Aorta (tissue), 5 donors: ENCODE results near the gene DCTN3. TPM values are rescaled to one million over a fixed set of nuclear protein-coding genes. Genes with fewer than 3 reads are reported as not detected.

Source experiments
- ATAC-seq: fragments of 200-7000 bp; cut with Tn5 transposase; one replicate; pipeline ENCODE4 v1.9.1; 2022; ENCODE audit warnings: moderate library complexity; ENCODE audit not compliant: low FRiP score
- DNase-seq, 2 donors: peaks; one replicate each; pipeline ENCODE4 v3.0.0-alpha.2; 2020
- H3K27ac ChIP-seq, 2 donors: one replicate each; pipeline ENCODE4 v1.5.1; 2013; ENCODE audit warnings: low read length in 2 of 2, mild to moderate bottlenecking in 2 of 2, moderate library complexity in 2 of 2, control low read depth in 1 of 2, inconsistent platforms in 1 of 2, low read depth in 1 of 2
- H3K27me3 ChIP-seq, 2 donors: one replicate each; pipeline ENCODE4 v1.6.1; 2013; ENCODE audit warnings: control low read depth in 1 of 2, low read length in 1 of 2, mild to moderate bottlenecking in 1 of 2, moderate library complexity in 1 of 2; ENCODE audit not compliant: insufficient read depth in 2 of 2, control insufficient read depth in 1 of 2
- H3K36me3 ChIP-seq, 2 donors: one replicate each; pipeline ENCODE4 v1.6.1; 2013; ENCODE audit warnings: control low read depth in 1 of 2, low read length in 1 of 2, mild to moderate bottlenecking in 1 of 2; ENCODE audit not compliant: insufficient read depth in 2 of 2, control insufficient read depth in 1 of 2
- H3K4me1 ChIP-seq, 2 donors: one replicate each; pipeline ENCODE4 v1.6.1; 2013; ENCODE audit warnings: low read length in 2 of 2, control low read depth in 1 of 2, mild to moderate bottlenecking in 1 of 2, moderate library complexity in 1 of 2; ENCODE audit not compliant: insufficient read depth in 2 of 2, control insufficient read depth in 1 of 2
- H3K4me3 ChIP-seq, 2 donors: one replicate each; pipeline ENCODE4 v1.5.1; 2013; ENCODE audit warnings: low read length in 2 of 2, control low read depth in 1 of 2, mild to moderate bottlenecking in 1 of 2
- H3K9me3 ChIP-seq: one replicate; pipeline ENCODE4 v1.6.1; 2013; ENCODE audit warnings: mild to moderate bottlenecking, low read length; ENCODE audit not compliant: control insufficient read depth
- WGBS, 2 donors: extraction: QIAGEN DNeasy Blood & Tissue Kit; methylation state at CpG; one replicate each; pipeline ENCODE4 v1.1.7; 2013; 5-methylcytosine and 5-hydroxymethylcytosine counted together
- intact Hi-C, 2 donors: fragments of 100-400 bp; cut with DNase I; formaldehyde crosslinking; loops; one replicate each; pipeline versions ENCODE4 v1.14.2 to v1.15.0; 2022
- polyA plus RNA-seq, 2 donors: library from polyadenylated mRNA; stranded (reverse); fragments of 200-250 nt; gene quantifications; one replicate each; pipeline ENCODE4 v1.2.3, GENCODE V29; 2013
- total RNA-seq, 2 donors: library from RNA; stranded (reverse); fragmentation: NEBNext Ultra II Directional; extraction: Animal tissue kit (Norgen Biotek cat#: 25700); gene quantifications; one replicate each; pipeline ENCODE4 v1.2.1, GENCODE V29; 2021
- donor health status: healthy with polysubstance abuse.
- donor health status: Bipolar disorder and iron deficiency.
- donor health status: DM: no; HTN: no; CAD: no.
- donor health status: DM: no; HTN: no; CAD: no.
- donor health status: DM: yes; HTN: yes; CAD: no.

Gene DCTN3
- total and polyA plus RNA-seq, 4 donors, result 56.7 to 111 (median 83.8) TPM

DNA sequence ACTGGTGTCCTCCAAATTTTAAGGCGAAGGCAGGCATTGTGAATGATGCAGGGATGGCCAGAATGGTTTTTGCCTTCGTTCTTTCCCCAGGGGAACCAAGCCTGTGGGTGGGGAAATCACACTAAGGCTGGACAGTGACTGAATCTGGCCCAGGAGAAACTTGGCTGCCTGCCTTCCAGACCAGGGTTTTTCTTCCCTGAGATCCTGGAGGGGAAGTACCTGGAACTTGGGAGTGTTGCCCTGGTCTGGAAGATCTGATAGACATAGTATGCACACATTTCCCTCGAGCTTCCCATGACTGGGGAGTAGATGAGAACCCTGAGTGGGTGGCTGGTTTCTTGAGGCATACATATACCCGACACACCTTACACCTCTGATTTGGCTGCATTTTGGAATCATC is 31.0 kb upstream of the DCTN3 start:
- ATAC-seq, result no peak
- Histone ChIP-seq H3K27ac (peak overlapping the region; percentile 70 to 72), H3K9me3 (no peaks in the 10 kb centered on the region), H3K27me3 (no peaks in the 10 kb centered on the region), H3K4me3 (no peak overlapping the region), H3K36me3 (no peaks in the 10 kb centered on the region), H3K4me1 (peaks cover 0 to 2% of the 10 kb centered on the region in 2 donors)
- no peak for DNase-seq
- intact Hi-C loops, result loop anchor here (5.0 to 10.0 kb wide), 2 partner anchors 51 to 333 kb away; partner anchors contain the start of gene DNAJB5 (in 1 of the 2)
- 14 to 15% methylated on average over 4 of the region's 4 CpGs for WGBS, 2 donors

DNA sequence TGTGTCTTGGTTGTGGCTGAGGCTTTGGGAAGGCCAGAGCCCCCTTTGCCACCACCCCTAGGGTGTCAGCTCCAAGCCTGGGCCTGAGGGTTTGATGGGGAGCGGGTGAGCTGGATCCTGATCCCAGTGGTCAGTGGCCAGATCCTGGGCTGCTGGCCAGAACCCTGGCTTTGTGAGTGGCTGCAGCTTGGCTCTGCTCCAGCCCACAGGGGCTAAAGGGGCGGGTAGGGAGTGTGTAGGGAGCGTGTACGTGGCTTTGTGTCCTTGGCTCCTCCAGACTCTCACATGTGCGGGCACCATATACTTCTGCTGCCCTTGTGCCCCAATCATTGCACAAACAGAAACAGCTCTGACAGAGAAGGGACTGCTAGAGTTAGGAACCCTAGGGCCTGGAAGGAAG is 30.5 kb upstream of the DCTN3 start:
- Histone ChIP-seq H3K27me3 (no peaks in the 10 kb centered on the region), H3K4me1 (peaks cover 0 to 2% of the 10 kb centered on the region in 2 donors), H3K27ac (peak overlapping the region in 1 of 2 donors; percentile 70), H3K36me3 (no peaks in the 10 kb centered on the region), H3K9me3 (no peaks in the 10 kb centered on the region), H3K4me3 (no peak overlapping the region)
- no peak for ATAC-seq
- WGBS, 2 donors, result 24 to 26% methylated on average over 5 of the region's 5 CpGs
- intact Hi-C loops, result loop anchor here (5.0 to 10.0 kb wide), 2 partner anchors 51 to 334 kb away; partner anchors contain the start of gene DNAJB5 (in 1 of the 2)
- no peak for DNase-seq

DNA sequence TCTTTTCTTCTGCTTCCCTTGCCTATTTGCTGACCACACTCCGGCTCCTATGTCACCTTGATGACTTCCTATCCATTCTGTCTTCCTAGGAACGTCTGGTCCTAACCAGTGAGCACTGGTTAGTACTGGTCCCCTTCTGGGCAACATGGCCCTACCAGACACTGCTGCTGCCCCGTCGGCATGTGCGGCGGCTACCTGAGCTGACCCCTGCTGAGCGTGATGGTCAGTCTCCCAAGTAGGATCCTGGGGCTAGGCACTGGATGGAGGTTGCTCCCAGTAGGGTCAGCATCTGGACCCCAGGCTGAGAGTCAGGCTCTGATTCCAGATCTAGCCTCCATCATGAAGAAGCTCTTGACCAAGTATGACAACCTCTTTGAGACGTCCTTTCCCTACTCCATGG is 28.4 kb upstream of the DCTN3 start:
- WGBS, 2 donors, result 87 to 89% methylated on average over 8 of the region's 8 CpGs
- intact Hi-C loops, result no loop called here
- no peaks in the 10 kb centered on the region for H3K4me1 ChIP-seq

DNA sequence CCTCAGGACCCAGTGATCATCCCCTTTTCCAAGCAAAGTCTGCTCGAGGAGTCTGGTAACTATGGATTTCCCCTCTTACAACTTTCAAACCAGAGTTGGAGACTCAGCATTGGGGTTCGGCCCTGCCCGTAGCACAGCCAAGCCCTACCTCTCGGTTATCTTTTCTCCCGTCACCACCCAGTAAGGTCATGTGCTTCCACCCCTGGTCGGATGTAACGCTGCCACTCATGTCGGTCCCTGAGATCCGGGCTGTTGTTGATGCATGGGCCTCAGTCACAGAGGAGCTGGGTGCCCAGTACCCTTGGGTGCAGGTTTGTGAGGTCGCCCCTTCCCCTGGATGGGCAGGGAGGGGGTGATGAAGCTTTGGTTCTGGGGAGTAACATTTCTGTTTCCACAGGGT is 27.4 kb upstream of the DCTN3 start:
- ATAC-seq, result no peak
- WGBS, 2 donors, result 17% methylated on average over 10 of the region's 10 CpGs
- DNase-seq, result no peak
- H3K27me3 ChIP-seq, result no peaks in the 10 kb centered on the region
- peak overlapping the region in 1 of 2 donors; percentile 25 for H3K27ac ChIP-seq
- no peaks in the 10 kb centered on the region for H3K9me3 ChIP-seq
- no peaks in the 10 kb centered on the region for H3K4me1 ChIP-seq
- H3K4me3 ChIP-seq, result peak overlapping the region; percentile 15 to 55
- H3K36me3 ChIP-seq, result no peaks in the 10 kb centered on the region
- intact Hi-C loops, result no loop called here

More for the DNA sequence above, 28.4 kb upstream of the DCTN3 start:
- H3K27ac ChIP-seq, result no peak overlapping the region
- H3K9me3 ChIP-seq, result no peaks in the 10 kb centered on the region
- no peak for DNase-seq
- no peak for ATAC-seq
- no peaks in the 10 kb centered on the region for H3K36me3 ChIP-seq
- H3K4me3 ChIP-seq, result no peak overlapping the region
- H3K27me3 ChIP-seq, result no peaks in the 10 kb centered on the region

DNA sequence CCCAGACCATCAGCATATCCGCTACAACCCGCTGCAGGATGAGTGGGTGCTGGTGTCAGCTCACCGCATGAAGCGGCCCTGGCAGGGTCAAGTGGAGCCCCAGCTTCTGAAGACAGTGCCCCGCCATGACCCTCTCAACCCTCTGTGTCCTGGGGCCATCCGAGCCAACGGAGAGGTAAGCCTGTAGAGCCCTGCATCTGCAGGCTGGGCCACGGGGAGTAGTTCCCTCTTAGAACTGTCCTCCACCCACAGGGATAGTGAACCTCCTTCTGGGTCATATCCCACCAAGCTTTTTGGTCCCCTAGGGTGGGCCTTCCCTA is 26.7 kb upstream of the DCTN3 start:
- DNase-seq, result no peak
- no peaks in the 10 kb centered on the region for H3K9me3 ChIP-seq
- no peaks in the 10 kb centered on the region for H3K27me3 ChIP-seq
- H3K4me3 ChIP-seq, result peak overlapping the region; percentile 15 to 55
- no peak for ATAC-seq
- intact Hi-C loops, result no loop called here
- H3K27ac ChIP-seq, result peak overlapping the region in 1 of 2 donors; percentile 25
- no peaks in the 10 kb centered on the region for H3K4me1 ChIP-seq
- H3K36me3 ChIP-seq, result no peaks in the 10 kb centered on the region
- 1 to 4% methylated on average over 8 of the region's 8 CpGs for WGBS, 2 donors

DNA sequence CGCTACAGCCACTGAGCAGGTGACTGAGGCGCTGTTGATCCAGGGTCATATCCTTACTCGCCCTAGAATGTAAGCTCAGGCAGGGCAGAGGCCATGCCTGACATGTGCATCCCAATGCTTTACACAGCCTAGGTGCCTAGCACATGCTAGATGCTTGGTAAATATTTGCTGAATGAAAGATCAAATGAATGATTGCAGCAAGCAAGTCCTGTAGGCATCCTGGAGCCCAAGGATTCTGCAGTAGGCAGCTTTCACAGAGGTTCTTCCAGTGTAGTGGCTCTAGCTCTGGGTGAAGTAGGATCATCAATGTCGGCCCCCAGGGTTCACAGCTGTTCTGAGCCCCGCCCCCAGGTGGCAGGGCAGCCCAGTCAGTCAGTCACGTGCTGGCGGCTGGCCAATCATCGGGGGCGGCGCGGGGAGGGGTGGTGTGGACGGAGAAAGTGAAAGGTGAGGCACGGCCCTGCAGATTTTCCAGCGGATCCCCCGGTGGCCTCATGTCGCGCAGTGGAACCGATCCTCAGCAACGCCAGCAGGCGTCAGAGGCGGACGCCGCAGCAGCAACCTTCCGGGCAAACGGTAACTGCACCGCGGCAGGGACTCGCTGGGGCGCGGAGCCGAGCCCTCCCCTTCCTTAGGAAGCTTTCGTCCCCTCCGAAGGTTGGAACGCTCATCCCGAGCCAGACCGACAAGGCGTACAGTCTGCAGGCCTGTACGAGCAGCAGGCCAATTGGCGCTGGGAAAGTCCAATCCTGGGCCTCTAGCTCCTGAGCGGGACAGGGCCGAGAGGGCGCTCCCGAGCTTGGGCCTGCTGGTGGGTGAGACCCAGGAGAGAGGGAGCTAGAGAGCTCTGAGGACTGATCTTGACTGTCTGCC is 26.2 kb upstream of the DCTN3 start, which contains the start of gene GALT:
TSS of gene GALT (plus strand) at position 465 of the 873 bp plus-strand sequence. CDS start at position 495, 30 bp downstream.
- 5 to 6% methylated on average over 43 of the region's 43 CpGs for WGBS, 2 donors

DNA sequence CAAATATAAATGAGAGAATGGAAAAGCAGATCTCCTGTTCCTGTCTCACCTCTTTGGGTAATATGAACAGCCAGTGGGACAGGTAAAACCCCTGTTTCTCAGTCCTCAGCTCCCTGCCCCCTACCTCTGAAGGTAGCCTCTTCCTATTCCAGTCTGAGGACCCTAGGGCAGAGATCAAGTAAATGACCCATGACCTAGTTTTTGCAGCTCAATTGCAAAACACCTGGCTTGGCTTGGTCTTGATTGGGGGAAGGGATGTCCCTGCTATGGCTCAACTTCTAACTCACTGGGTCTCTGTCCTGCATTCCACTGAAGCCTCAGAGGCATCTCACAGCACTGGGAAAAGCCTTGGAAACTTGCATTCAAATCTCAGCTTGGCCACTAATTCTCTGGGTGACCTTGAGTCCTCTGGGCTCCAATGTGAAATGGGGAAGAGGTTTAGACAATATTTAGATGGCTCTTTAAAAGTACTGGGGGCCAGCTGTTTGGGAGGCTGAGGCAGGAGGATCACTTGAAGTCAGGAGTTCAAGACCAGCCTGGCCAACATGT is 24.5 kb upstream of the DCTN3 start:
- Histone ChIP-seq H3K27ac (no peak overlapping the region), H3K36me3 (no peaks in the 10 kb centered on the region), H3K27me3 (no peaks in the 10 kb centered on the region), H3K4me1 (no peaks in the 10 kb centered on the region), H3K9me3 (no peaks in the 10 kb centered on the region), H3K4me3 (no peak overlapping the region)
- ATAC-seq, result no peak
- no peak for DNase-seq
- intact Hi-C loops, result no loop called here

More for the DNA sequence above, 26.2 kb upstream of the DCTN3 start, which contains the start of gene GALT:
- peak within 1 kb of the TSS in 1 of 2 donors; percentile 60 for H3K27ac ChIP-seq
- ATAC-seq (peak; percentile 94), DNase-seq (peak; percentile 96 to 98)
- H3K36me3 ChIP-seq, result no peaks in the 10 kb centered on the region
- peak within 1 kb of the TSS; percentile 15 to 55 for H3K4me3 ChIP-seq
- no peaks in the 10 kb centered on the region for H3K4me1 ChIP-seq
- intact Hi-C loops, result no loop called here
- no peaks in the 10 kb centered on the region for H3K9me3 ChIP-seq
- H3K27me3 ChIP-seq, result no peaks in the 10 kb centered on the region

DNA sequence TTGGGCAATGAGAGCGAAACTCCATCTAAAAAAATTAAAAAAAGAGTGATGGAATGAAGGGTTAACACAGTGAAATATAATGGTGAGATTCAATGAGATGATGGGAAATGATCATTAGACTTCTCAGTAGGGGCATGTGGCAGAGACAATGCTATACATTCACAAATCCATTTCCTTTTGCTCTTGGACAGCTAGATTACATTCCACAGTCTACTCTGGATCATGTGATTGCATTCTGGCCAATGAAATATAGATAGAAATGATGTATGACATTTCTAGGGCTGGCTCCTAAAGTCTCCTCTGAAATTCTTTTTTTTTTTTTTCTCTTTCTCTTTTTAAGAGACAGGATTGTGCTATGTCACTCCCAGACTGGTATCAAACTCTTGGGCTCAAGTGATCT is 22.4 kb upstream of the DCTN3 start:
- no peak overlapping the region for H3K27ac ChIP-seq
- no peaks in the 10 kb centered on the region for H3K9me3 ChIP-seq
- no peaks in the 10 kb centered on the region for H3K4me1 ChIP-seq
- no peak for DNase-seq
- no peak overlapping the region for H3K4me3 ChIP-seq
- 97 to 100% methylated on average over 1 of the region's 1 CpG for WGBS, 2 donors
- intact Hi-C loops, result no loop called here
- no peak for ATAC-seq
- no peaks in the 10 kb centered on the region for H3K27me3 ChIP-seq
- no peaks in the 10 kb centered on the region for H3K36me3 ChIP-seq
